ENCODE data around the gene PEX19.

PEX19 gene

DNA sequence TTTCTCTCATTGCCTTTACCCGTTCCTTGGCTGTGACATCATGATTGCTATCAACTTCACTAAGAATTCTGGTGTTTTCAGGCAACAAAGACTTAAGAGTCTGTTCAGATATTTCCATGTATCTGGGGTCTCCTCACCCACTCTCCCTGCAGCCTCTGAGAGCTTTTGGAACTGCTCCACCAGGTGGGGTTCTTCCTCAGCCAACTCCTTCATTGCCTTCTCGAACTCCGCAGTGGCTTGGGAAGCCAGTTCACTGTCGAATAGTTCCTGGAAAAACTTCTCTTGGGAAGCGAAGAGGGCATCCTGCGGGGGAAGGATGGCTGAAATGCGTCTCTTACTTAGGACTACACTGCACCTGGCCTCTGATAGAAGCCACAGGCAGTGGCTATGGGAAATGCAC is 2.1 kb downstream of the PEX19 start:
- Histone ChIP-seq H3K4me3 (ENCODE audit: low read length) (no peak overlapping the region), H3K9me3 (ENCODE audit: insufficient read depth, low read length) (no peaks in the 10 kb centered on the region), H3K27ac (ENCODE audit: low read length) (no peak overlapping the region), H3K79me2 (ENCODE audit: low read length) (peaks cover 17% of the 10 kb centered on the region), H3K36me3 (replicated peaks; ENCODE audit: low read depth, low read length) (peaks cover 35% of the 10 kb centered on the region), H3K4me1 (ENCODE audit: low read length) (peaks cover 14% of the 10 kb centered on the region), H4K20me1 (ENCODE audit: insufficient read depth, low read length) (no peaks in the 10 kb centered on the region), H3K9ac (ENCODE audit: low read length) (no peak overlapping the region), H3K27me3 (ENCODE audit: low read depth, low read length) (no peaks in the 10 kb centered on the region), H2AFZ (ENCODE audit: low read depth, low read length) (no peak overlapping the region), H3K4me2 (ENCODE audit: low read length) (no peak overlapping the region)
- TF ChIP-seq EZH2phosphoT487 (IDR thresholded peaks at IDR 0.05; ENCODE audit: low read depth): no peak
- TF ChIP-seq, protein P1, sequence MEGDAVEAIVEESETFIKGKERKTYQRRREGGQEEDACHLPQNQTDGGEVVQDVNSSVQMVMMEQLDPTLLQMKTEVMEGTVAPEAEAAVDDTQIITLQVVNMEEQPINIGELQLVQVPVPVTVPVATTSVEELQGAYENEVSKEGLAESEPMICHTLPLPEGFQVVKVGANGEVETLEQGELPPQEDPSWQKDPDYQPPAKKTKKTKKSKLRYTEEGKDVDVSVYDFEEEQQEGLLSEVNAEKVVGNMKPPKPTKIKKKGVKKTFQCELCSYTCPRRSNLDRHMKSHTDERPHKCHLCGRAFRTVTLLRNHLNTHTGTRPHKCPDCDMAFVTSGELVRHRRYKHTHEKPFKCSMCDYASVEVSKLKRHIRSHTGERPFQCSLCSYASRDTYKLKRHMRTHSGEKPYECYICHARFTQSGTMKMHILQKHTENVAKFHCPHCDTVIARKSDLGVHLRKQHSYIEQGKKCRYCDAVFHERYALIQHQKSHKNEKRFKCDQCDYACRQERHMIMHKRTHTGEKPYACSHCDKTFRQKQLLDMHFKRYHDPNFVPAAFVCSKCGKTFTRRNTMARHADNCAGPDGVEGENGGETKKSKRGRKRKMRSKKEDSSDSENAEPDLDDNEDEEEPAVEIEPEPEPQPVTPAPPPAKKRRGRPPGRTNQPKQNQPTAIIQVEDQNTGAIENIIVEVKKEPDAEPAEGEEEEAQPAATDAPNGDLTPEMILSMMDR (IDR thresholded peaks at IDR 0.05; ENCODE audit: low read depth, low read length): peak; percentile 9; the same call in 1 of the 2 replicates

DNA sequence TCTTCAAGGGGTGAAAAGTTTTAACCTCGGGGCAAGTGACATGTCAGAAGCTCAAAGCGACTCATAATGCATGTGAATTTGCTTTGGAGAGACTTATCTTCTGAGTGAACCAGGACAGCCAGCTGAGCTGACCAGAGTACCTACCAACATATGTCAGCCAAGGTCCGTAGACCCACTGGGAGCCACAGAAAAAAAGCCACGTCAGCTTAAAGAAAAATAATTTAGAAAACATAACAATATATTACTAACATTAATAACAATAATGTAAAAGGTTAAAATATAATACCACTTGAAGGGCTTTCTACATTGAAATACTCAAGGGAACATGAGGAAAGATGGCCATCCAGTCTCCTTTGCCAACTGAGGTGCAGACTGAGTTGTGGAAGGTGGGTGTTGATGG is 6.9 kb downstream of the PEX19 start:
- H3K4me2 ChIP-seq (ENCODE audit: low read length): no peak overlapping the region
- no peaks in the 10 kb centered on the region for H3K27me3 ChIP-seq (ENCODE audit: low read depth, low read length)
- H3K27ac ChIP-seq (ENCODE audit: low read length): no peak overlapping the region
- H3K4me1 ChIP-seq (ENCODE audit: low read length): peaks cover 15% of the 10 kb centered on the region
- H4K20me1 ChIP-seq (ENCODE audit: insufficient read depth, low read length): no peaks in the 10 kb centered on the region
- H3K9ac ChIP-seq (ENCODE audit: low read length): no peak overlapping the region
- H2AFZ ChIP-seq (ENCODE audit: low read depth, low read length): no peak overlapping the region
- TF ChIP-seq, protein P1 (IDR thresholded peaks at IDR 0.05; ENCODE audit: low read depth, low read length): no peak
- TF ChIP-seq EZH2phosphoT487 (IDR thresholded peaks at IDR 0.05; ENCODE audit: low read depth): no peak
- H3K79me2 ChIP-seq (ENCODE audit: low read length): no peaks in the 10 kb centered on the region
- H3K4me3 ChIP-seq (ENCODE audit: low read length): no peak overlapping the region
- H3K9me3 ChIP-seq (ENCODE audit: insufficient read depth, low read length): no peaks in the 10 kb centered on the region
- peaks cover 48% of the 10 kb centered on the region for H3K36me3 ChIP-seq (replicated peaks; ENCODE audit: low read depth, low read length)

DNA sequence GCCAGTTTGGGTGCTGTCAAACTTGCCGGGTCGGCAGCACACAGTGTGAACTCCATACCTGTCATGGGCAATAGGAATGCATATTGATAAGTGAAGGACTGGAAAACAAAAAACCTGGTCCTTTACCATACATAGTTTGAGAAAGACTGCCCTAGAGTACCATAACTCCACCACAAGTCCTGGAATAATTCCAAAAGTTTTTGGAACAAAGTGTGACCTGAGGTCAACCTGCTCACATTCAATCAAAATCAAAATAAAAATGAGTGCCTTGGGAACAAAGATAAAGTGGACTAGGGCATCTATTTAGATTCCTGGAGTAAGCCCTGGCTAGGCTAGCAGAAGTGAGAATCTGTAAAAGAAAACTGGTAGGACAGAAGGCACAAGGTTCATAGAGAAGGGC is 7.6 kb downstream of the PEX19 start:
- Histone ChIP-seq H3K9me3 (ENCODE audit: insufficient read depth, low read length) (no peaks in the 10 kb centered on the region), H3K4me2 (ENCODE audit: low read length) (peak overlapping the region; percentile 21), H3K27ac (ENCODE audit: low read length) (peak overlapping the region; percentile 5), H3K79me2 (ENCODE audit: low read length) (no peaks in the 10 kb centered on the region), H3K4me1 (ENCODE audit: low read length) (peaks cover 15% of the 10 kb centered on the region), H3K27me3 (ENCODE audit: low read depth, low read length) (no peaks in the 10 kb centered on the region), H3K36me3 (replicated peaks; ENCODE audit: low read depth, low read length) (peaks cover 41% of the 10 kb centered on the region), H3K9ac (ENCODE audit: low read length) (no peak overlapping the region), H2AFZ (ENCODE audit: low read depth, low read length) (no peak overlapping the region), H4K20me1 (ENCODE audit: insufficient read depth, low read length) (no peaks in the 10 kb centered on the region), H3K4me3 (ENCODE audit: low read length) (no peak overlapping the region)
- TF ChIP-seq, protein P1 (IDR thresholded peaks at IDR 0.05; ENCODE audit: low read depth, low read length): no peak
- no peak for TF ChIP-seq EZH2phosphoT487 (IDR thresholded peaks at IDR 0.05; ENCODE audit: low read depth)

DNA sequence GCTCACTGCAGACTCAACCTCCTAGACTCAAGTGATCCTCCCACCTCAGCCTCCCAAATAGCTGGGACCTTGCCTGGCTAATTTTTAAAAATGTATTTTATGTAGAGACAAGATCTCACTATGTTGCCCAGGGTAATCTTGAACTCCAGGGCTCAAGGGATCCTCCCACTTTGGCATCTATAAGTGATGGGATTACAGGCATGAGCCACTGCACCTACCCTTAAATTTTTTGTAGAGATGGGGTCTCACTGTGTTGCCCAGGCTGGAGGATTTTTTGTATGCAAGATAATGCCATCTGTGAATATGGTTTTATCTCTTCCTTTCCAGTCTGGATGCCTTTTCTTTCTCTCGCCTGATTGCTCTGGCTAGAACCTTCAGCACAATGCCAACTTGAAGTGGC is 13.9 kb downstream of the PEX19 start:
- no peaks in the 10 kb centered on the region for H3K4me1 ChIP-seq (ENCODE audit: low read length)
- H2AFZ ChIP-seq (ENCODE audit: low read depth, low read length): no peak overlapping the region
- H3K9ac ChIP-seq (ENCODE audit: low read length): no peak overlapping the region
- H4K20me1 ChIP-seq (ENCODE audit: insufficient read depth, low read length): no peaks in the 10 kb centered on the region
- no peak overlapping the region for H3K4me3 ChIP-seq (ENCODE audit: low read length)
- no peaks in the 10 kb centered on the region for H3K9me3 ChIP-seq (ENCODE audit: insufficient read depth, low read length)
- TF ChIP-seq, protein P1 (IDR thresholded peaks at IDR 0.05; ENCODE audit: low read depth, low read length): no peak
- TF ChIP-seq EZH2phosphoT487 (IDR thresholded peaks at IDR 0.05; ENCODE audit: low read depth): no peak
- H3K79me2 ChIP-seq (ENCODE audit: low read length): no peaks in the 10 kb centered on the region
- no peaks in the 10 kb centered on the region for H3K36me3 ChIP-seq (replicated peaks; ENCODE audit: low read depth, low read length)
- no peak overlapping the region for H3K4me2 ChIP-seq (ENCODE audit: low read length)
- no peak overlapping the region for H3K27ac ChIP-seq (ENCODE audit: low read length)
- no peaks in the 10 kb centered on the region for H3K27me3 ChIP-seq (ENCODE audit: low read depth, low read length)

Data from OCI-LY3 (cell line).